ENCODE data around the gene RTL5. TPM values are rescaled to one million over a fixed set of nuclear protein-coding genes. Genes with fewer than 3 reads are reported as not detected.

The RTL5 gene
- total and polyA plus RNA-seq, 2 experiments from 2014 or later = 2.5 to 2.6 TPM

- DNase-seq (ENCODE audit: low spot score) = no peak
- no peaks in the 10 kb centered on the region for H3K27me3 ChIP-seq
- H3K36me3 ChIP-seq (replicated peaks; ENCODE audit: insufficient read depth, low read depth) = no peaks in the 10 kb centered on the region
- H3K4me3 ChIP-seq = no peak overlapping the region
- H3K9me3 ChIP-seq (ENCODE audit: low read depth) = no peaks in the 10 kb centered on the region
- H4K20me1 ChIP-seq (ENCODE audit: insufficient read depth, poor library complexity, severe bottlenecking) = no peaks in the 10 kb centered on the region
- no peak overlapping the region for H3K27ac ChIP-seq
- no peaks in the 10 kb centered on the region for H3K79me2 ChIP-seq
- H3K4me1 ChIP-seq (ENCODE audit: insufficient read depth) = no peaks in the 10 kb centered on the region
- H3K9me2 ChIP-seq (replicated peaks; ENCODE audit: insufficient read depth) = no peaks in the 10 kb centered on the region
- H2AFZ ChIP-seq = no peak overlapping the region
- 92% methylated on average over 1 of the region's 1 CpG for WGBS (ENCODE audit: low lambda C conversion rate, missing lambda C conversion rate)
- no peak overlapping the region for H3K4me2 ChIP-seq
- no peak for TF ChIP-seq EZH2 (IDR thresholded peaks at IDR 0.05; ENCODE audit: borderline replicate concordance)
Measured at GRCh38 chrX:72086995-72087394, 44.7 kb downstream of the RTL5 start.

- no peak for DNase-seq (ENCODE audit: low spot score)
- H3K4me2 ChIP-seq = no peak overlapping the region
- no peaks in the 10 kb centered on the region for H3K36me3 ChIP-seq (replicated peaks; ENCODE audit: insufficient read depth, low read depth)
- no peaks in the 10 kb centered on the region for H3K9me2 ChIP-seq (replicated peaks; ENCODE audit: insufficient read depth)
- TF ChIP-seq EZH2 (IDR thresholded peaks at IDR 0.05; ENCODE audit: borderline replicate concordance) = no peak
- TF ChIP-seq CTCF (IDR thresholded peaks at IDR 0.05; ENCODE audit: poor library complexity) = no peak
- TF ChIP-seq EZH2phosphoT487 (IDR thresholded peaks at IDR 0.05; ENCODE audit: low read depth, severe bottlenecking, unreplicated experiment) = no peak
- no peaks in the 10 kb centered on the region for H3K4me1 ChIP-seq (ENCODE audit: insufficient read depth)
- no peak overlapping the region for H2AFZ ChIP-seq
- no peak overlapping the region for H3K4me3 ChIP-seq
- no peaks in the 10 kb centered on the region for H3K79me2 ChIP-seq
- H4K20me1 ChIP-seq (ENCODE audit: insufficient read depth, poor library complexity, severe bottlenecking) = no peaks in the 10 kb centered on the region
- H3K27ac ChIP-seq = no peak overlapping the region
- 56% methylated on average over 1 of the region's 1 CpG for WGBS (ENCODE audit: low lambda C conversion rate, missing lambda C conversion rate)
- H3K27me3 ChIP-seq = no peaks in the 10 kb centered on the region
- no peaks in the 10 kb centered on the region for H3K9me3 ChIP-seq (ENCODE audit: low read depth)
Measured at GRCh38 chrX:72084114-72084513, 47.6 kb downstream of the RTL5 start.

- H4K20me1 ChIP-seq (ENCODE audit: insufficient read depth, poor library complexity, severe bottlenecking) = no peaks in the 10 kb centered on the region
- no peak overlapping the region for H3K4me3 ChIP-seq
- no peaks in the 10 kb centered on the region for H3K9me3 ChIP-seq (ENCODE audit: low read depth)
- H2AFZ ChIP-seq = no peak overlapping the region
- H3K27ac ChIP-seq = no peak overlapping the region
- no peaks in the 10 kb centered on the region for H3K79me2 ChIP-seq
- no peaks in the 10 kb centered on the region for H3K4me1 ChIP-seq (ENCODE audit: insufficient read depth)
- no peaks in the 10 kb centered on the region for H3K36me3 ChIP-seq (replicated peaks; ENCODE audit: insufficient read depth, low read depth)
- H3K9me2 ChIP-seq (replicated peaks; ENCODE audit: insufficient read depth) = no peaks in the 10 kb centered on the region
- TF ChIP-seq EZH2phosphoT487 (IDR thresholded peaks at IDR 0.05; ENCODE audit: low read depth, severe bottlenecking, unreplicated experiment) (no peak), EZH2 (IDR thresholded peaks at IDR 0.05; ENCODE audit: borderline replicate concordance) (no peak), CTCF (IDR thresholded peaks at IDR 0.05; ENCODE audit: poor library complexity) (no peak)
- 80% methylated on average over 2 of the region's 2 CpGs for WGBS (ENCODE audit: low lambda C conversion rate, missing lambda C conversion rate)
- DNase-seq (ENCODE audit: low spot score) = no peak
- H3K27me3 ChIP-seq = no peaks in the 10 kb centered on the region
- H3K4me2 ChIP-seq = no peak overlapping the region
Measured at GRCh38 chrX:72083291-72083690, 48.4 kb downstream of the RTL5 start.

GRCh38 chrX:72081605-72082320 is 50.0 kb downstream of the RTL5 start:
- H2AFZ ChIP-seq = no peak overlapping the region
- H3K36me3 ChIP-seq (replicated peaks; ENCODE audit: insufficient read depth, low read depth) = no peaks in the 10 kb centered on the region
- H3K9me3 ChIP-seq (ENCODE audit: low read depth) = no peaks in the 10 kb centered on the region
- H3K9me2 ChIP-seq (replicated peaks; ENCODE audit: insufficient read depth) = no peaks in the 10 kb centered on the region
- H3K27me3 ChIP-seq = no peaks in the 10 kb centered on the region
- no peak overlapping the region for H3K27ac ChIP-seq
- H3K4me1 ChIP-seq (ENCODE audit: insufficient read depth) = no peaks in the 10 kb centered on the region
- no peak overlapping the region for H3K4me2 ChIP-seq
- TF ChIP-seq EZH2phosphoT487 (IDR thresholded peaks at IDR 0.05; ENCODE audit: low read depth, severe bottlenecking, unreplicated experiment) = no peak
- TF ChIP-seq CTCF (IDR thresholded peaks at IDR 0.05; ENCODE audit: poor library complexity) = no peak
- DNase-seq (ENCODE audit: low spot score) = no peak
- H3K79me2 ChIP-seq = no peaks in the 10 kb centered on the region
- H4K20me1 ChIP-seq (ENCODE audit: insufficient read depth, poor library complexity, severe bottlenecking) = no peaks in the 10 kb centered on the region
- H3K4me3 ChIP-seq = no peak overlapping the region
- WGBS (ENCODE audit: low lambda C conversion rate, missing lambda C conversion rate) = 62% methylated on average over 12 of the region's 12 CpGs
